Measurements from ENCODE around the gene KCNK4. TPM values are rescaled to one million over a fixed set of nuclear protein-coding genes. Genes with fewer than 3 reads are reported as not detected.

KCNK4 gene
- total and polyA plus RNA-seq, 11 donors = not detected

DNA sequence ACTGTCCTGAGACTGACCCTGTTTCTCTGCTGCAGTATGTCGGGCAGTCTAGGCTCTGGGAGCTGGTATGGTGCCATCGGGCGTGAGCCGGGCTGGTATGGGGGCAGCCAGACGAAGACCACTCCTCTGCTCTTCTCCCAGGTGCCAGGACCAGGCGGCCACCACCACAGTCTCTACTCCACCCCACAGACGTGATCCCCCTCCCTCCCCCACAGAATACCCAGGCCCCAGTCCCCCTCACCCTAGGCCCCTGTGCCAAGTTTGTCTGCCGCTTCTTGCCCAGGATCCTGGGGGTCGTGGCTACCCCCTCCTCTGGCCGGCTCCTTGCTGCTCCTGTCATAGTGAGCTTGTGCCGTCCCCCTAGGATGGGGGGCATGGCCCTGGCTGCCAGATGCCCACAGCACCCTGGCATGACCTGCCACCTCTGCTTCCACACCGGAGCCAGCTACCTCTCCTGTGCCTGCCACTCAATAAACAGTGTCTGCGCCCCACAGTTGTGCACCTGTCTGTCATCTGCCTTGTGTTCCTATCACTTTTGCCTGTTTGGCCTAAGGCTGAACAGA lies 2.0 kb upstream of the KCNK4 start:
- Histone ChIP-seq H3K4me3 (no peak overlapping the region), H3K36me3 (no peaks in the 10 kb centered on the region), H3K9me3 (no peaks in the 10 kb centered on the region), H3K4me1 (peaks cover 4 to 36% (median 19%) of the 10 kb centered on the region in 12 donors), H3K27ac (no peak overlapping the region), H3K27me3 (peaks cover 18 to 41% (median 28%) of the 10 kb centered on the region in 9 donors)
- no peak for ATAC-seq
- peak in 1 of 5 donors; percentile 15 for DNase-seq
- TF ChIP-seq POLR2A (IDR thresholded peaks at IDR 0.05) = no peak
- TF ChIP-seq, protein P1, sequence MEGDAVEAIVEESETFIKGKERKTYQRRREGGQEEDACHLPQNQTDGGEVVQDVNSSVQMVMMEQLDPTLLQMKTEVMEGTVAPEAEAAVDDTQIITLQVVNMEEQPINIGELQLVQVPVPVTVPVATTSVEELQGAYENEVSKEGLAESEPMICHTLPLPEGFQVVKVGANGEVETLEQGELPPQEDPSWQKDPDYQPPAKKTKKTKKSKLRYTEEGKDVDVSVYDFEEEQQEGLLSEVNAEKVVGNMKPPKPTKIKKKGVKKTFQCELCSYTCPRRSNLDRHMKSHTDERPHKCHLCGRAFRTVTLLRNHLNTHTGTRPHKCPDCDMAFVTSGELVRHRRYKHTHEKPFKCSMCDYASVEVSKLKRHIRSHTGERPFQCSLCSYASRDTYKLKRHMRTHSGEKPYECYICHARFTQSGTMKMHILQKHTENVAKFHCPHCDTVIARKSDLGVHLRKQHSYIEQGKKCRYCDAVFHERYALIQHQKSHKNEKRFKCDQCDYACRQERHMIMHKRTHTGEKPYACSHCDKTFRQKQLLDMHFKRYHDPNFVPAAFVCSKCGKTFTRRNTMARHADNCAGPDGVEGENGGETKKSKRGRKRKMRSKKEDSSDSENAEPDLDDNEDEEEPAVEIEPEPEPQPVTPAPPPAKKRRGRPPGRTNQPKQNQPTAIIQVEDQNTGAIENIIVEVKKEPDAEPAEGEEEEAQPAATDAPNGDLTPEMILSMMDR (IDR thresholded peaks at IDR 0.05) = no peak
- WGBS, 4 donors = 93 to 97% (median 94%) methylated on average over 9 to 13 of the region's 13 CpGs
- intact Hi-C loops (cut with DNase I) = no loop called here

DNA sequence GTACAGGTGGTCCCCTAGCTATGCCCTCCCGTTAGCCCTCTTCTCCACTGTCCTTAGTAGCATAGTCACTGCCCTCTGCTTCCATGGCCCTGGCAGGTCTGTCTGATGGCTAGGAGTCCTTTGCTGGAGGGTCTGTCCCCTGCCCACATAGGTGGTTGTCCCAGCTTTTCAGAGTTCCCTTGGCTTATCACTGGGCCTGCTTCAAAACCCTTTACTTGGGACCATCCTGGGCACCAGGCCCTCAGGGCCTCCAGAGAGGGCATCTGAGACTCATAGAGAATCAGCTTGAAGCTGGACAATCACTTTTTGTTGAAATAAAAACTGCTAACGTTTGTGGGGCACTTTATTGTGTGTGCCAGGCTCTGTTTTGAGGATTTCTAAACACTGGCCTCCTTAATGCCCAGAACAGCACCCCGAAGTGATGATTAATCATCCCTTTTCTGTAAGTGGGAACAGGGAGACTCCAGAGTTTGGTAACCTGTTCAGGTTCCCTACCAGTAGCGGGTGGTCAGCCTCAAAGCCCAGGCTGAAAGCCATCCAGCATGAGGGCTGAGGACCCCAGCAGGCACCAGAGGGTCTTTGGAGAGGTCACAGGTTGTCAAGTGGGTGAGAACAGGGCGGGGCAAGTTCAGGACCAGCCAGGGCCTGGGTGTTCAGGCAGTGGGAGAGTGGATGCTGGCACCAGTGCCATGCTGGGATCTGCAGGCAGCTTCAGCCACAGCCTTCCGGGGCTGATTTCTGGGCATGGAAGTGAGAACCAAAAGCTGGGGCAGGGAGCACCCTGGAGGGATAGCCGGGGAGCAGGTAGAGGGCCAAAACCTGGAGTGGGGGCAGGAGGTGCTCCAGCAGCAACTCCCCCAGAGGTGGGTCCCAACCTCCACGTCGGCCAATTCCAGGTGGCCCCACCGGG lies 495 bp upstream of the KCNK4 start:
- intact Hi-C loops (cut with DNase I) = no loop called here
- peaks cover 18 to 56% (median 40%) of the 10 kb centered on the region in 9 donors for H3K27me3 ChIP-seq
- H3K36me3 ChIP-seq = no peaks in the 10 kb centered on the region
- no peak overlapping the region for H3K4me3 ChIP-seq
- 53 to 65% (median 55%) methylated on average over 9 to 10 of the region's 10 CpGs for WGBS, 4 donors
- H3K9me3 ChIP-seq = no peaks in the 10 kb centered on the region
- H3K4me1 ChIP-seq = peaks cover 4 to 32% (median 17%) of the 10 kb centered on the region in 12 donors
- no peak overlapping the region for H3K27ac ChIP-seq
- TF ChIP-seq, protein P1 (IDR thresholded peaks at IDR 0.05) = no peak
- ATAC-seq (no peak), DNase-seq (no peak)

DNA sequence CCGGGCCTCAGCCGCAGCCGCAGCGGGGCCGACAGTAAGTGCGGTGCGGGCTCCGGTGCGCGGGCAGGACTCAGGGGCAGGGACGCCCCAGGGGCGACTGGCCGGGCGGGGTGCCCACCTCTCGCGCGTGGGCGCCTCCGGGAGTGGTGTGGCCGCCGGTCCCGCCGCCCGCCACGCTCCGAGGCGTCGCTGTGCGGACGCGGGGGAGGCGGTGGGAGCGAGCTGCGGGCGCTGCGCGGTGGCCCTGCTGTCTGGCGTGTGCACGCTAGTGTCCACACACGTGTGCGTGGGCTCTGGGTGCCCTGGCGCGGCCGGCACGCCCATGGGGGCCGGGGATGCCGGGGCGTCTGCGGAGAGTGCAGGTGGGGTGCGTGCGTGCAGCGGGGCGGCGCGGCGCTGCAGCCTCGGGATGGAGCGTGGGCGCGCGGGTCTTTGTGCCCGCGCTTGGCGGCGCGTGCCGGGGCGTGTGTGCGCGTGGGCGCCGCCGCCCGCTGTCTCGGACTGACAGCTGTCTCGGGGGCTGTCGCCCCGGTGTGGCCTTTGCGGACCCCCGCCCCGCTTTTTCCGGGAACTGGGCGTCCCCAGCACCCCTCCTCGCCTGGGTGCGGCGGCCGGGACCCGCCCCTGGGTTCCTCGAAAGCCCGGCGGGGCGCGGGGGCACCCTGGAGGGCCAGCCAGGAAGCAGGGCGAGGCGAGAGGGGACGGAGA lies 804 bp downstream of the KCNK4 start:
- ATAC-seq (peak in 1 of 4 donors; percentile 9), DNase-seq (peak in 1 of 5 donors; percentile 15)
- intact Hi-C loops (cut with DNase I) = no loop called here
- Histone ChIP-seq H3K36me3 (no peaks in the 10 kb centered on the region), H3K27me3 (peaks cover 21 to 69% (median 51%) of the 10 kb centered on the region in 9 donors), H3K27ac (no peak overlapping the region), H3K9me3 (no peaks in the 10 kb centered on the region), H3K4me3 (peak overlapping the region; percentile 23 to 52 (median 38)), H3K4me1 (peaks cover 0 to 20% (median 9%) of the 10 kb centered on the region in 12 donors)
- WGBS, 4 donors = 0 to 1% (median 1%) methylated on average over 33 to 96 of the region's 96 CpGs
- TF ChIP-seq POLR2A (IDR thresholded peaks at IDR 0.05) = no peak
- TF ChIP-seq, protein P1 (IDR thresholded peaks at IDR 0.05) = no peak
